GM18907 (cell line): ENCODE measurements around the gene C16orf95.
"Not testable (repeated sequence)": the region's sequence is repeated elsewhere in the genome, so short reads cannot be mapped to it uniquely, and the experiment has no call there.

Experiments used
- ATAC-seq: cut with Tn5 transposase; IDR thresholded peaks from one replicate; pipeline ENCODE4 v1.9.1; 2021; ENCODE audit warnings: mild to moderate bottlenecking, moderate library complexity; ENCODE audit not compliant: unreplicated experiment

The C16orf95 gene

GRCh38 chr16:87316923-87317749 is at the start of gene C16orf95:
Gene C16orf95 (minus strand): TSS chr16:87317392. CDS start chr16:87317242, 150 bp downstream.
- peak; percentile 88 for ATAC-seq

GRCh38 chr16:87366930-87367329 is 49.7 kb upstream of the C16orf95 start:
- no peak for ATAC-seq

GRCh38 chr16:87366288-87366687 is 49.1 kb upstream of the C16orf95 start:
- no peak for ATAC-seq

GRCh38 chr16:87365021-87365713 is 48.0 kb upstream of the C16orf95 start:
- no peak for ATAC-seq

- ATAC-seq: no peak
These were observed 46.7 kb upstream of the C16orf95 start for GRCh38 chr16:87363771-87364455.

GRCh38 chr16:87362828-87363559 is 45.8 kb upstream of the C16orf95 start:
- not testable (repeated sequence) for ATAC-seq

GRCh38 chr16:87361916-87362619 is 44.9 kb upstream of the C16orf95 start:
- no peak for ATAC-seq

GRCh38 chr16:87360862-87361610 is 43.8 kb upstream of the C16orf95 start:
- no peak for ATAC-seq

GRCh38 chr16:87359121-87359520 is 41.9 kb upstream of the C16orf95 start:
- no peak for ATAC-seq

GRCh38 chr16:87358696-87359095 is 41.5 kb upstream of the C16orf95 start:
- no peak for ATAC-seq

- ATAC-seq: no peak
These were observed 41.1 kb upstream of the C16orf95 start for GRCh38 chr16:87358250-87358649.

GRCh38 chr16:87356491-87356853 is 39.3 kb upstream of the C16orf95 start:
- ATAC-seq: no peak

- no peak for ATAC-seq
These were observed 36.4 kb upstream of the C16orf95 start for GRCh38 chr16:87353613-87354012.

GRCh38 chr16:87352818-87353217 is 35.6 kb upstream of the C16orf95 start:
- ATAC-seq: no peak

- ATAC-seq: no peak
These were observed 34.1 kb upstream of the C16orf95 start for GRCh38 chr16:87351320-87351698.

- no peak for ATAC-seq
These were observed 33.6 kb upstream of the C16orf95 start for GRCh38 chr16:87350681-87351319.

GRCh38 chr16:87350031-87350430 is 32.8 kb upstream of the C16orf95 start:
- no peak for ATAC-seq

- ATAC-seq: no peak
These were observed 31.5 kb upstream of the C16orf95 start for GRCh38 chr16:87348616-87349157.
